ENCODE measurements around the gene SLC9A9. TPM values are rescaled to one million over a fixed set of nuclear protein-coding genes. Genes with fewer than 3 reads are reported as not detected.
"Not testable (repeated sequence)": the region's sequence is repeated elsewhere in the genome, so short reads cannot be mapped to it uniquely, and the experiment has no call there.

Gene SLC9A9
- total RNA-seq, 2 donors from 2014 or later: 4.3 to 5.2 TPM

DNA sequence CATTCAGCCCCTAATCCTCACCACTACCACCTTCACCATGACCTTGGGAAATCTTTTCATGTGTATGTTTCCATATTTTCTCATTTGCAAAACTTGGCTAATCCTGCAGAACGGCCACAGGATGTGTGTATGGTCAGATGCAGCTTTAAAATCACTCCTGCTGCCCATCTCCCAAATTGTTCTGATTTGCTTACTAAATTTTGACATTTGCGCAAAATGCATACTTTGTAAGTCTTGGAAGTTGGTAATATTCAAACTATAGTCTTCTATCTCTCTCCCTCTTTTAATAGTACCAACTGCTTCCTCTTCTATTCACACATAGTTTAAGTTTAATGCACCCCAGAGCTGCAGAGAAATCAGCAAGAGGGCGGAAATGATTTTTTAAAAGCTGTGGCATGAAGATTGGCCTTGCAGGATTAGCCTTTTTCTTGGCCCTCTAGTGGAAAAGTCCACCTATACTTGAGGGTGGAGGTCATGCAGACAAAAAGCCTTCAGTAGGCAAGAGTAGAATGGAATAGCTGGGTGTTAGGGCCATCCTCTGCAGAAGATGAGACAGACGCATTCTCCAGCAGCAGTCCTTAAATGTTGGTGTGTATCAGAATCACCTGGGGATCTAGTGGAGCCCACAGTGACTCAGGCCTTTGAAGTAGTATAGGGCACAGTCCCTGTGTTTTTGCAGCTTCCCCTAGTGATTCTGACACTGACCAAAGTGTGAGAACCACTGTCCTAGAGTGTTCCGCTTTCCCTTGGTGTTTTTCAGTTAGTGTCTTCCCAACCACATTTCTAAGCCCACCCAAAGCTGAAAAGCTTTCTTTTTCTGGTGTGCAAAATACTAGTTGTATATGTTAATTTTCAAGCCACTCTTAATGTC is 547.0 kb downstream of the SLC9A9 start:
- H3K27me3 Mint-ChIP-seq (ENCODE audit: low read depth): no peaks in the 10 kb centered on the region
- peak in 1 of 2 donors; percentile 50 for ATAC-seq (replicated peaks in 1 of 2)
- DNase-seq: no peak
- H3K9me3 Mint-ChIP-seq: no peaks in the 10 kb centered on the region
- H3K4me3 Mint-ChIP-seq: no peak overlapping the region
- H3K27ac Mint-ChIP-seq: no peak overlapping the region
- H3K4me1 Mint-ChIP-seq (ENCODE audit: low read depth): peaks cover 18% of the 10 kb centered on the region
- no peaks in the 10 kb centered on the region for H3K36me3 Mint-ChIP-seq (ENCODE audit: insufficient read depth in 2 of 2)

DNA sequence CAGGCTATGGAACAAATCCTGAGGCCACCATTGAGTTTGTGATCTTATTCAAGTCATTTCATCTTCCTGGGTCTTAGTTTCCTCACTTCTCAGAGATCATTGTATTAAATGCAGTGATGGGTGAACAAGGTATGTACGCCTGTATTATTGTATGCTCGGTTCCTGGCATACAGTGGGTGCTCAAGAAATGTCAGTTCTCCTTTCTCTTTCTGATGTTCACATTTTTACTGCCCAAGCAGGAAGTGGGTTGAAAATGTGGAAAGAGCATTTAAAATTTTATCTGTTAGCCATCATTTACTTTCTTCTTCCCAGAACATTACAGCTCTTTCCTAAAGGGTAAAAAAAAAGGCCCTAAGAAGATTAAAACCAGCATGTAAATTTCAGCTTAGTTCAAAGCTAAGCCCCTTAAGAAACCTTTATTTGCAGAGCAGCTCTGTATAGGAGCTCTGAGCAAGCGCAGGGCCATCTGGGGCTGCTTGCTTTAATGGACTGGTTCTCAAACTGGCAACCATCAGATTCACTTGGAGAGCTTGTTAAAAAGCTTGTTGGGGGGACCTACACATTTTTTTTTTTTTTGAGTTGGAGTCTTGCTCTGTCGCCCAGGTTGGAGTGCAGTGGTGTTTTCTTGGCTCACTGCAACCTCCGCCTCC is 549.3 kb downstream of the SLC9A9 start:
- Mint-ChIP-seq H3K4me1 (ENCODE audit: low read depth) (peaks cover 28% of the 10 kb centered on the region), H3K27ac (no peak overlapping the region)

DNA sequence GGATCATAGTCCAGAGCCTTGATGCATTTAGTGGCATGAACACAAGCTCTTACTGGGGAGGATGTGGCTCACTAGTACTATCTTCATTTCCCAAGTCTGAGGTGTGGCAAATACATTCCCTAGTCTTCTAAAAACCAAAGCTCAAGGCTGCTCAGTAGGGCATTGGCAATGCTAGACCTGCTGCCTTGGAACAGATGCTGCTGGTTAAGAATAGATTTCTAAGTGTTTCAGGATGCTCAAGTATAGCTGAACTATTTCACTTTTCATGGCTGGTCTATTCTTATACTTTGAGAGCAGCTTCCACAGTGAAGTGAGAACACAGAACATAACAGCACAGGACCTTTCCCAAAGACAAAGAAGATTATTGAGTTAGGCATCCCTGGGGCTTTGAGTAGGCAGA is 549.9 kb downstream of the SLC9A9 start:
- H3K4me3 Mint-ChIP-seq: no peak overlapping the region
- H3K27me3 Mint-ChIP-seq (ENCODE audit: low read depth): no peaks in the 10 kb centered on the region
- DNase-seq (no peak), ATAC-seq (replicated peaks in 1 of 2) (no peak)
- H3K4me1 Mint-ChIP-seq (ENCODE audit: low read depth): peaks cover 28% of the 10 kb centered on the region
- H3K9me3 Mint-ChIP-seq: no peaks in the 10 kb centered on the region
- no peaks in the 10 kb centered on the region for H3K36me3 Mint-ChIP-seq (ENCODE audit: insufficient read depth in 2 of 2)
- H3K27ac Mint-ChIP-seq: no peak overlapping the region

More for the DNA sequence above, 549.3 kb downstream of the SLC9A9 start:
- H3K36me3 Mint-ChIP-seq (ENCODE audit: insufficient read depth in 2 of 2): no peaks in the 10 kb centered on the region
- H3K27me3 Mint-ChIP-seq (ENCODE audit: low read depth): no peaks in the 10 kb centered on the region
- DNase-seq (no peak), ATAC-seq (replicated peaks in 1 of 2) (no peak)
- no peak overlapping the region for H3K4me3 Mint-ChIP-seq
- H3K9me3 Mint-ChIP-seq: no peaks in the 10 kb centered on the region

DNA sequence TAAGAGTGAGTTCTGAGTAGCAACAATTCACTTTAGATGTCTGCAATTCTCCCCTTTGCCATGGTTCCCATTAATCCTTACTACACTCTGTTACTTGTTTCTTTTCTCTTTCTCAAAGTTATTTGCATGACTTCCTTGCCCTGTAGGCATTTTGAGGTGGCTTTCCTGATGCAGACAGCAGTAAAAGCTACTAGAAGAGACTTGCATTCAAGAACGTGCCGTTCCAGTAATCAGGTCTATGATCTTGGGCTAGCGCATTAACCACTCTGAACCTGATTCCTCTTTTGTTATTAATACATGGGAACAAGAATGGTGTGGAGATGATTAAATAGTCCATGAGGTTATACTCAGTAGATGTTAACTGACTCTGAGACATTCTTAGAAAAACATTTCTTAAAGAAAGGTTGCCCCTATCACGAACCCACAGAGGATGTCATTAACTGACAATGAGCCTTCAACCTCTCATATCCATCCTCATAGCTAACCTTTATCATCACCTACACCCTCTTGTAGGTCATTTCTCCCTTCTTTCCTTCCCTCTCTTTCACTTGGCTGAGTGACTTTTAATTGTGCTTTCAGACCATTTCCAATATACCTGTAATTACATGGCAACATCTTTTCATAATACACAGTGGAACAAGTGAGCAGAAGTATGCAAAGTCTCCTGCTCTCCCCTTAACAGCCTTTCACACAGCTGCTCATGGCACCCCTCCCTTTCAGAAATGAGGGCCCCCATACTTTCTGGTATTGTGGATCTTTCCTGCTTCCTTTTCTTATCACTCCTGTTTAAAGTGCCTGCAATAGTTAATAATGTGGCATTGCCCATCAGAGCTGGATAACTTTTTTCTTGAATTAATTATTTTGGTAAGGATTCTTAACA is 552.8 kb downstream of the SLC9A9 start:
- H3K4me1 Mint-ChIP-seq (ENCODE audit: low read depth): peaks cover 16% of the 10 kb centered on the region

DNA sequence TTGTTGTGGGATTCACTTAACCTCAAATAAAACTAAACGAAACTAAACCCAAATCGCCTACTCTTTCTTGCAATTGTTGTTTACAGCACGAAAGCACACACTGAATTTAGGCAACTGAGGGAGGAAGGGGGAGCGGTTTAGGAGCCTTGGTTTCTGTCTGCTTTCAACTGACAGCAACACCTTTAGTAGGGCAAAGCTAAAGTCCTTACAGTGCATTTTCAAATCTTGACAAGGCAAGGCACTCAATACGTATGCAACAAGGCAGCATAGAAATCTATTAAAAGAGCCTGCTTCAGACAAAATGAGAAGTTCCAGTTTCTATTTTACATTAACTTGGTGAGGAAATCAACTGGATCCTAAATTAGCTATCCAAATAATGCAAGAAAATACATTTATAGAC is 554.1 kb downstream of the SLC9A9 start:
- Mint-ChIP-seq H3K4me3 (no peak overlapping the region), H3K27ac (no peak overlapping the region), H3K9me3 (no peaks in the 10 kb centered on the region), H3K4me1 (ENCODE audit: low read depth) (peaks cover 23% of the 10 kb centered on the region), H3K27me3 (ENCODE audit: low read depth) (no peaks in the 10 kb centered on the region), H3K36me3 (ENCODE audit: insufficient read depth in 2 of 2) (no peaks in the 10 kb centered on the region)
- no peak for ATAC-seq (replicated peaks in 1 of 2)
- DNase-seq: no peak

More for the DNA sequence above, 552.8 kb downstream of the SLC9A9 start:
- ATAC-seq (replicated peaks in 1 of 2) (no peak), DNase-seq (no peak)
- H3K9me3 Mint-ChIP-seq: no peaks in the 10 kb centered on the region
- no peak overlapping the region for H3K27ac Mint-ChIP-seq
- no peaks in the 10 kb centered on the region for H3K27me3 Mint-ChIP-seq (ENCODE audit: low read depth)
- no peaks in the 10 kb centered on the region for H3K36me3 Mint-ChIP-seq (ENCODE audit: insufficient read depth in 2 of 2)
- H3K4me3 Mint-ChIP-seq: no peak overlapping the region

DNA sequence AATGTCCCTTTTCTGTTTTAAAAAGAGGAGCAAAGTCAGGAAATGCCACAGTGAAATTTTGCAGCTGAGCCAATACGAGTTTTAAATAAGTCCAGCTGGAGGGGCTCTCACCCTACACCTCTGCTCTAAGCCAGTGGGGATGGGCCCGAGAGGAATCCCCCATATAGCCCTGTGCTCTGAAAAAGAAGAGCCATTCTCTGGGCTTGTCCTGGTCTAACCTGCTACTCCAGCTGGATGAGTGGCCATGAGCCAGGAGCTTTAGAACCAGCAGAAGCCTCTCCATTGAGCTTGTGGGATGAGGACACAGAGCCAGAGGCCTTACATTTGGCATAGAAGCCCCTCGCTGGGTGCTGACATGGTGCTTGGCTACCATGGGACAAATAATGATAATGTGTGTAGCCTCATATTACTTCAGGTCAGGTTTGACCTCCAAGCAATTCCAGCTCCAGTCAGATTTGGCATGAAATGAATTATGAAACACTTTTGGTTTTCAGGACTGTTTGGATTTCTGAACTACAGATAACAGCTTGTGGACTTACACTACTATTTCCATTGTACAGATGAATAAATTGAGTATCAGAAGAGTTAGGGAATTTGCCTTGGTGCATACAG is 556.3 kb downstream of the SLC9A9 start:
- Mint-ChIP-seq H3K9me3 (no peaks in the 10 kb centered on the region), H3K4me1 (ENCODE audit: low read depth) (peaks cover 18% of the 10 kb centered on the region), H3K27ac (no peak overlapping the region), H3K36me3 (ENCODE audit: insufficient read depth in 2 of 2) (no peaks in the 10 kb centered on the region), H3K4me3 (no peak overlapping the region), H3K27me3 (ENCODE audit: low read depth) (no peaks in the 10 kb centered on the region)
- DNase-seq (no peak), ATAC-seq (replicated peaks in 1 of 2) (no peak)

DNA sequence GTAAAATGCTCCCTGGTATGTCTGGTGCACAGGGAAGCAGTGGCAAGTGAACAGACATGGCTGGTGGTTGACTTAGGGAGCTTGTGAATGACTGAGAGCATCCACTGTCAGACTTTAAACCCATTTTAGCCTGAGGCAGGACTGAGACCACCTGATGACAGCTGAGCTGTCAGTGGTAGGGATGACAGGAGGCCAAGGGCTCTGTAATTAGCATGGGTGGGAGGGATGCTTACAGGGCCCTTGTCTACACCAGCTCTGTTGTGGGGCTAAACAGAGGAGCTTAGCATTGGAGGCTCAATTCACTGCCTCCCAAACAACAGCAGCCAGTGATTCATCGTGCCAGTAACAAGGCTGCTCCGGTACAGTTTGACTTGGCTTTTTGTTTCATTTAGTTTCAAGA is 559.3 kb downstream of the SLC9A9 start:
- Mint-ChIP-seq H3K4me3 (no peak overlapping the region), H3K27ac (no peak overlapping the region), H3K27me3 (ENCODE audit: low read depth) (no peaks in the 10 kb centered on the region), H3K36me3 (ENCODE audit: insufficient read depth in 2 of 2) (no peaks in the 10 kb centered on the region), H3K4me1 (ENCODE audit: low read depth) (peaks cover 24% of the 10 kb centered on the region), H3K9me3 (no peaks in the 10 kb centered on the region)
- ATAC-seq (replicated peaks in 1 of 2) (no peak), DNase-seq (no peak)

DNA sequence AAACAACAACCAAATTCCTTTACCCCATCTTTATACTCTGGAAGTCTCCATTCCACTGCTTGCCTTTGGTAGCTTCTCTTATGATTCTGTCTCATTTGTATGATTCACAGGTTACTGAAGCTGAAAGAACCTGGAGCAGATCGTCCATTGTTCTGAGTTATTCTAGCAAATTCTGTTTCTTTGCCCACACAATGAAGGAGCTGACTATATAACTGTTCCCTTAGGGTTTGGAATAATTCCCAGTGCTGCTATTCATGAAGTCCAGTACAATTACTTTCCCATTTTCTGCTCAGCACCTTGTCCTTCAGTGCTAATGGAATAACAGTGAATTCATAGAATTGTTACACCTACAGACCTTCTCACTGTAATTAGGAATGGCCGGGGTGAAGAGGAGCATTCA is 560.9 kb downstream of the SLC9A9 start:
- H3K27me3 Mint-ChIP-seq (ENCODE audit: low read depth): no peaks in the 10 kb centered on the region
- no peak overlapping the region for H3K4me3 Mint-ChIP-seq
- no peak for DNase-seq
- no peak overlapping the region for H3K27ac Mint-ChIP-seq
- H3K4me1 Mint-ChIP-seq (ENCODE audit: low read depth): peaks cover 35% of the 10 kb centered on the region
- no peak for ATAC-seq (replicated peaks in 1 of 2)
- H3K9me3 Mint-ChIP-seq: no peaks in the 10 kb centered on the region
- no peaks in the 10 kb centered on the region for H3K36me3 Mint-ChIP-seq (ENCODE audit: insufficient read depth in 2 of 2)

DNA sequence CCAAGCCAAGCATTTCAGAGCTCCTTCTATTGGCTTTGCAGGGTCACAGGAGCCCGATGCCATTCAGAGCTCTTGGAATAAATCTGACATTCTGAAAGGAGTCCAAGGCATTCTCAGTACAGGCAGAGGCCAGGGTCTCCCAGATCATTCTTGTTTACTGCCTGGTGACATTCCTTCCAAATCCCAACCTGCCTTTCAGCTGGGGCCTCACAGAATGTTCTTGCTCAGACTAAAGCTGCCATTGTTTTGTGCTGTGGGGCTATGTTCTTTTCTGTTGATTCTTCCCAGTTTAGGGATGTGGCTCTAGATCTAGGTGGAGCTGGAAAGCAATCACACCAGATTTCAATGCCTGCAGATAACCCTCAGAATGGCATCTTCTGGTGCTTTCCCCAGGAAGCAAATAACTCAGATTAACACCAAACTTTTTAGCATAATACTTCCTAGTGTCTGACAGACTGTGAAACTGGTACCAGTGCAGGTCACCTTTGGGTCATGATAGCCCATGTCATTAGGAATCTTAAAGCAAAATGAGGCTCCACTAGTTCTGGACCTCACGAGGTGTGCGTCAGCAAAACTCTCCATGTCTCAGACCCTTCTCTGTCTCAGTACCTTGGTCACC is 561.8 kb downstream of the SLC9A9 start:
- Mint-ChIP-seq H3K36me3 (ENCODE audit: insufficient read depth in 2 of 2) (no peaks in the 10 kb centered on the region), H3K27me3 (ENCODE audit: low read depth) (no peaks in the 10 kb centered on the region), H3K9me3 (no peaks in the 10 kb centered on the region), H3K4me3 (no peak overlapping the region), H3K4me1 (ENCODE audit: low read depth) (peaks cover 43% of the 10 kb centered on the region), H3K27ac (no peak overlapping the region)
- ATAC-seq (replicated peaks in 1 of 2): no peak
- DNase-seq: no peak

DNA sequence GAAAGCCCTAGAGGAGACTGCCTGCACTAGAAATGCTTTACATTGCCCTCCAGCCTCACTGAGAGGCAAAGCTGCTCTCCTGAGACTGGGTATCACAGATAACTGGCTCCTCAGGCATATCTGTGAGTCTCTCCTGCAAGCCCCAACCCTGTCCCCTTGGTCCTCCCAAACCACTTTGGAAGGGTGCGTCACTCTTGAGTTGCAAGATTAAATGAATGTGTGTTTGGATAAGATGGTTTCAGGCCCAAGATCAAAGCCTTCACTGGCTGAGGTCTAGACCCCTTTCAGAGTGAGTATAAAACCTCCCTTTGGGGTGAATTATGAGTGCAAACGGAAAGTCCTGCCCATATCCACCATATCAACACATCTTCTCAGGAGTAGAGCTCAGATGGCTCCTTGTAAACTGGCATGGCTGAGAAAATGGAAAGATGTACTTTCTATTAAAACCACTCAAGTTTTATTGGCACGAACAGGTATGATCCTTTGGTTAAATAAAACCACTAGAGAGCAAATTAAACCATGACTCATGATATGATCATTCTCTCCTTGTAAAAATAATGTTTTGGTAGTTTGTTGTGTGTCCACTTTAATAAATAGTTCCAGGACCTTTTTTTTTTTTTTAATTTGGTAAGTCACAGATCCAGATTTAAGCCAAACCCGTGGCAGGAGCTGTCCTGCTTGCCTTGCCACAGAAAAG is 564.7 kb downstream of the SLC9A9 start:
- Mint-ChIP-seq H3K4me1 (ENCODE audit: low read depth) (peaks cover 49% of the 10 kb centered on the region), H3K9me3 (no peaks in the 10 kb centered on the region), H3K27me3 (ENCODE audit: low read depth) (no peaks in the 10 kb centered on the region), H3K27ac (no peak overlapping the region), H3K36me3 (ENCODE audit: insufficient read depth in 2 of 2) (no peaks in the 10 kb centered on the region), H3K4me3 (peak overlapping the region in 1 of 2 donors; percentile 2)
- peak in 1 of 2 donors; percentile 49 for DNase-seq
- peak; percentile 76 to 87 for ATAC-seq (replicated peaks in 1 of 2)

DNA sequence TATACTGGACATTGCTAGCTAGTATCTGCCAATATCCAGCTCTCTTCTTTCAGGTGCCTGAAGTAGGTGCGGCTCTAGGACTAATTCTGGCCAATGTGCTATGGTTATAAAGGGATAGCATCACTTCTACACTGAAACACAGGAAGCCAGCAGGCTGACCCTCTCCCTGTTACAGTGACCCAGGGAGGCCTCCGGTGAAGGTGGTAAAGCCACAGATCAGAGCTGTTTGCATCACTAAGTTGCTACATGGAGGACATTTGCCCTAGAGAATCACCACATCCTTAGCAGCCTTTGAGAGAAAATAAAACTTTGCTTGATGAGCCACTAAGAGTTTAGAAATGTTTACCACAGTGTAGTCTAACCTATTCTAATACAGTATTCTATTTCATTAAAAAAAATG is 567.3 kb downstream of the SLC9A9 start:
- H3K27ac Mint-ChIP-seq: no peak overlapping the region
- DNase-seq (no peak), ATAC-seq (replicated peaks in 1 of 2) (no peak)
- H3K9me3 Mint-ChIP-seq: no peaks in the 10 kb centered on the region
- no peak overlapping the region for H3K4me3 Mint-ChIP-seq
- H3K36me3 Mint-ChIP-seq (ENCODE audit: insufficient read depth in 2 of 2): peaks cover 0 to 2% of the 10 kb centered on the region in 2 donors
- H3K4me1 Mint-ChIP-seq (ENCODE audit: low read depth): peaks cover 59% of the 10 kb centered on the region
- no peaks in the 10 kb centered on the region for H3K27me3 Mint-ChIP-seq (ENCODE audit: low read depth)

DNA sequence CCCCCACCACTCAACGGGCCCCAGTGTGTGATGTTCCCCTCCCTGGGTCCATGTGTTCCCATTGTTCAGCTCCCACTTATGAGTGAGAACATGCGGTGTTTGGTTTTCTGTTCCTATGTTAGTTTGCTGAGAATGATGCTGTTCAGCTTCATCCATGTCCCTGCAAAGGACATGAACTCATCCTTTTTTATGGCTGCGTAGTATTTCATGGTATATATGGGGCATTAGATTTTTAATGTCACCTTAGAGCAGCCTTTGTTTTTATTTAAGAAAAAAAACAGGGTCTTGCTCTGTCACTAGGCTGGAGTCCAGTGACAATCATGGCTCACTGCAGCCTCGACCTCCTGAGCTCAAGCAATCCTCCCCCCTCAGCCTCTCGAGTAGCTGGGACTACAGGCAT is 568.7 kb downstream of the SLC9A9 start:
- H3K27me3 Mint-ChIP-seq (ENCODE audit: low read depth); DNase-seq; H3K27ac Mint-ChIP-seq; H3K36me3 Mint-ChIP-seq (ENCODE audit: insufficient read depth in 2 of 2); H3K9me3 Mint-ChIP-seq; ATAC-seq (replicated peaks in 1 of 2); H3K4me3 Mint-ChIP-seq: not testable (repeated sequence)
- peaks cover 59% of the 10 kb centered on the region for H3K4me1 Mint-ChIP-seq (ENCODE audit: low read depth)
